Neural cell (in vitro differentiated cells): ENCODE measurements around the gene PMEPA1. TPM values are rescaled to one million over a fixed set of nuclear protein-coding genes. Genes with fewer than 3 reads are reported as not detected.

Source experiments
- H2AFZ ChIP-seq: fragments of 200-600, 300-800 bp; sonication (generic), shearing (Covaris generic); 2 replicates; pipeline ENCODE4 v1.6.0; 2014; ENCODE audit warnings: low read depth, mild to moderate bottlenecking, antibody characterized with exemption, low read length, moderate library complexity
- H3F3A ChIP-seq: fragments of 200-600 bp; shearing (Covaris generic); 2 replicates; pipeline ENCODE4 v1.6.1; 2016; ENCODE audit warnings: mild to moderate bottlenecking, moderate library complexity, mixed read lengths, antibody characterized with exemption, low read length; ENCODE audit not compliant: insufficient read depth, poor library complexity, severe bottlenecking
- H3K27ac ChIP-seq: fragments of 200-600, 300-800 bp; sonication (generic), shearing (Covaris generic); 2 replicates; pipeline ENCODE4 v1.5.1; 2014; ENCODE audit warnings: mild to moderate bottlenecking, low read length, moderate library complexity
- H3K27me3 ChIP-seq: fragments of 300-800, 200-600 bp; sonication (generic), shearing (Covaris generic); 2 replicates; pipeline ENCODE4 v1.6.0; 2014; ENCODE audit warnings: mild to moderate bottlenecking, low read depth, low read length, moderate library complexity; ENCODE audit not compliant: insufficient read depth
- H3K36me3 ChIP-seq: fragments of 300-800, 200-600 bp; sonication (generic), shearing (Covaris generic); 2 replicates; pipeline ENCODE4 v1.5.1; 2014; ENCODE audit warnings: mild to moderate bottlenecking, antibody characterized with exemption, low read length, moderate library complexity; ENCODE audit not compliant: insufficient read depth
- H3K4me2 ChIP-seq: fragments of 300-800, 200-600 bp; sonication (generic), shearing (Covaris generic); 2 replicates; pipeline ENCODE4 v1.6.0; 2014; ENCODE audit warnings: mild to moderate bottlenecking, low read length
- H3K4me3 ChIP-seq: fragments of 300-800, 200-600 bp; sonication (generic), shearing (Covaris generic); 2 replicates; pipeline ENCODE4 v1.5.1; 2014; ENCODE audit warnings: mild to moderate bottlenecking, low read length, moderate library complexity
- H3K79me2 ChIP-seq: fragments of 200-600 bp; shearing (Covaris generic); replicated peaks from 2 replicates; pipeline ENCODE4 v1.6.0; 2014; ENCODE audit warnings: mild to moderate bottlenecking, low read length, moderate library complexity; ENCODE audit not compliant: insufficient read depth
- H3K9ac ChIP-seq: fragments of 300-800, 200-600 bp; sonication (generic), shearing (Covaris generic); 2 replicates; pipeline ENCODE4 v1.6.1; 2016; ENCODE audit warnings: mild to moderate bottlenecking, low read length, mixed read lengths
- H3K9me2 ChIP-seq: fragments of 200-600 bp; shearing (Covaris generic); 2 replicates; pipeline ENCODE4 v1.6.1; 2016; ENCODE audit warnings: mild to moderate bottlenecking, low read length, mixed read lengths; ENCODE audit not compliant: insufficient read depth
- H3K9me3 ChIP-seq: fragments of 200-600, 300-800 bp; sonication (generic), shearing (Covaris generic); 2 replicates; pipeline ENCODE4 v1.6.1; 2016; ENCODE audit warnings: mild to moderate bottlenecking, mixed run types, low read length, moderate library complexity, mixed read lengths
- H4K20me1 ChIP-seq: fragments of 200-600 bp; shearing (Covaris generic); 2 replicates; pipeline ENCODE4 v1.6.1; 2016; ENCODE audit warnings: mild to moderate bottlenecking, mixed run types; ENCODE audit not compliant: insufficient read depth
- CTCF ChIP-seq: fragments of 450-650 bp; IDR thresholded peaks from 2 replicates; pipeline ENCODE4 v1.5.1; 2014; ENCODE audit warnings: antibody characterized with exemption, mild to moderate bottlenecking, moderate library complexity; ENCODE audit not compliant: poor library complexity, severe bottlenecking
- EP300 ChIP-seq: fragments of 450-650 bp; conservative IDR thresholded peaks from 2 replicates; pipeline ENCODE4 v1.6.1; 2014; ENCODE audit warnings: antibody characterized with exemption, mild to moderate bottlenecking, moderate library complexity; ENCODE audit not compliant: poor library complexity, severe bottlenecking
- EZH2 ChIP-seq: fragments of 200-600, 300-800 bp; shearing (Covaris generic), sonication (generic); IDR thresholded peaks from 2 replicates; pipeline ENCODE4 v1.6.1; 2014; ENCODE audit warnings: antibody characterized with exemption, low read length, borderline replicate concordance, mild to moderate bottlenecking; ENCODE audit not compliant: insufficient read depth, poor library complexity, severe bottlenecking
- MXI1 ChIP-seq: fragments of 450-650 bp; conservative IDR thresholded peaks from 2 replicates; pipeline ENCODE4 v1.6.1; 2014; ENCODE audit warnings: antibody characterized with exemption, mild to moderate bottlenecking; ENCODE audit not compliant: poor library complexity, severe bottlenecking
- POLR2AphosphoS5 ChIP-seq: IDR thresholded peaks from 2 replicates; pipeline ENCODE4 v1.6.1; 2012
- RAD21 ChIP-seq: fragments of 450-650 bp; conservative IDR thresholded peaks from 2 replicates; pipeline ENCODE4 v1.6.1; 2014; ENCODE audit warnings: antibody characterized with exemption, mild to moderate bottlenecking, moderate library complexity
- REST ChIP-seq: IDR thresholded peaks from 2 replicates; pipeline ENCODE4 v1.6.1; 2012; ENCODE audit warnings: borderline replicate concordance
- SMC3 ChIP-seq: fragments of 450-650 bp; conservative IDR thresholded peaks from 2 replicates; pipeline ENCODE4 v1.6.1; 2014; ENCODE audit warnings: antibody characterized with exemption, mild to moderate bottlenecking, moderate library complexity; ENCODE audit not compliant: poor library complexity
- TAF1 ChIP-seq: IDR thresholded peaks from 2 replicates; pipeline ENCODE4 v1.6.1; 2012; ENCODE audit warnings: low read depth
- polyA plus RNA-seq: library from polyadenylated mRNA; depleted of rRNA; stranded (reverse); fragments of >200 nt; gene quantifications from 2 replicates; pipeline ENCODE4 v1.2.3, GENCODE V29; 2014

The PMEPA1 gene
- polyA plus RNA-seq, 1 donor from 2014 or later: 5.0 TPM

- Histone ChIP-seq H3K9ac (no peak overlapping the region), H3K9me2 (no peaks in the 10 kb centered on the region), H3K36me3 (no peaks in the 10 kb centered on the region), H2AFZ (no peak overlapping the region), H3K4me3 (no peak overlapping the region), H4K20me1 (no peaks in the 10 kb centered on the region), H3K27ac (no peak overlapping the region), H3K4me2 (no peak overlapping the region), H3K9me3 (no peaks in the 10 kb centered on the region), H3K27me3 (no peaks in the 10 kb centered on the region), H3K79me2 (no peaks in the 10 kb centered on the region), H3F3A (no peaks in the 10 kb centered on the region)
- no peak for TF ChIP-seq EP300
- no peak for TF ChIP-seq REST
- TF ChIP-seq RAD21: no peak
- TF ChIP-seq TAF1: no peak
- no peak for TF ChIP-seq CTCF
- no peak for TF ChIP-seq MXI1
Observed at GRCh38 chr20:57717797-57718196, 8.0 kb upstream of the PMEPA1 start.

GRCh38 chr20:57716901-57717300, 7.1 kb upstream of the PMEPA1 start:
- no peaks in the 10 kb centered on the region for H4K20me1 ChIP-seq
- H3K4me2 ChIP-seq: no peak overlapping the region
- no peak for TF ChIP-seq REST
- TF ChIP-seq SMC3: no peak
- TF ChIP-seq EP300: no peak
- no peak for TF ChIP-seq POLR2AphosphoS5
- TF ChIP-seq EZH2: no peak
- no peak for TF ChIP-seq RAD21
- TF ChIP-seq CTCF: no peak
- TF ChIP-seq TAF1: no peak
- no peak for TF ChIP-seq MXI1
- H3K9ac ChIP-seq: no peak overlapping the region
- no peaks in the 10 kb centered on the region for H3F3A ChIP-seq
- no peaks in the 10 kb centered on the region for H3K27me3 ChIP-seq
- H3K4me3 ChIP-seq: no peak overlapping the region
- no peaks in the 10 kb centered on the region for H3K9me3 ChIP-seq
- no peaks in the 10 kb centered on the region for H3K79me2 ChIP-seq
- H2AFZ ChIP-seq: no peak overlapping the region
- H3K27ac ChIP-seq: no peak overlapping the region
- H3K36me3 ChIP-seq: no peaks in the 10 kb centered on the region
- H3K9me2 ChIP-seq: no peaks in the 10 kb centered on the region
